ENCODE data around the gene KBTBD3. TPM values are rescaled to one million over a fixed set of nuclear protein-coding genes. Genes with fewer than 3 reads are reported as not detected.

The KBTBD3 gene
- total and polyA plus RNA-seq, 2 of the 4 experiments (the other 2 are of a cell fraction), result 1.6 to 1.7 TPM

- POLR2A ChIA-PET (ENCODE audit: unreplicated experiment), result no interaction called here
- H3K4ac ChIP-seq (ENCODE audit: low read depth, low read length), result no peak overlapping the region
- WGBS, 2 experiments (ENCODE audit: extremely low coverage in 2 of 2, insufficient read length in 1 of 2), result 60% methylated on average over 1 of the region's 1 CpG; no CpG with 5 or more reads in 1 of the 2 experiments
- TF ChIP-seq BHLHE40 (IDR thresholded peaks at IDR 0.05; ENCODE audit: low read depth, low read length) (no peak), USF2 (IDR thresholded peaks at IDR 0.05; ENCODE audit: low read depth, low read length) (no peak), NFE2L2 (IDR thresholded peaks at IDR 0.05; ENCODE audit: low read depth, low read length) (no peak), FOS (IDR thresholded peaks at IDR 0.05; ENCODE audit: low read depth, low read length) (no peak), CEBPB (IDR thresholded peaks at IDR 0.05; ENCODE audit: low read depth, low read length) (peak; percentile 39; the same call in 1 of the 2 replicates), POLR2A (IDR thresholded peaks at IDR 0.05; ENCODE audit: low read depth, low read length) (no peak), ELK1 (IDR thresholded peaks at IDR 0.05; ENCODE audit: borderline replicate concordance, low read depth, low read length) (no peak)
- no peak overlapping the region for H3K23ac ChIP-seq (ENCODE audit: low read depth, low read length)
- ATAC-seq (ENCODE audit: low read depth) (peak; percentile 60), DNase-seq (peak; percentile 86)
- no peaks in the 10 kb centered on the region for H3K4me1 ChIP-seq (ENCODE audit: control insufficient read depth, insufficient read depth, low read length)
- H3K27ac ChIP-seq (ENCODE audit: insufficient read depth, low read length), result no peak overlapping the region
- H4K20me1 ChIP-seq (ENCODE audit: insufficient read depth, low read length), result no peaks in the 10 kb centered on the region
- no peak overlapping the region for H3K4me3 ChIP-seq (ENCODE audit: insufficient read depth, low read depth, low read length)
- no peak overlapping the region for H3K14ac ChIP-seq (replicated peaks; ENCODE audit: low read depth, low read length)
- no peak overlapping the region for H3K18ac ChIP-seq (ENCODE audit: low read depth, low read length)
- H3K79me1 ChIP-seq (ENCODE audit: low read depth in 1 of 2, low read length in 2 of 2), result no peaks in the 10 kb centered on the region
- H4K8ac ChIP-seq (ENCODE audit: low read depth in 2 of 2, low read length in 2 of 2), result no peak overlapping the region
- no peak overlapping the region for H3K9ac ChIP-seq (ENCODE audit: low read depth, low read length)
- no peak overlapping the region for H2BK15ac ChIP-seq (ENCODE audit: low read depth, low read length)
- no peak overlapping the region for H4K91ac ChIP-seq (ENCODE audit: insufficient read depth, low read depth, low read length)
- H3K36me3 ChIP-seq (ENCODE audit: control insufficient read depth, insufficient read depth, low read length), result peaks cover 3% of the 10 kb centered on the region
- BruUV-seq (replicated peaks), result no TSS peak
- no peak overlapping the region for H2BK20ac ChIP-seq (ENCODE audit: low read depth, low read length)
- H4K5ac ChIP-seq (ENCODE audit: low read depth, low read length), result no peak overlapping the region
- H3K9me3 ChIP-seq (ENCODE audit: control insufficient read depth, insufficient read depth, low read length), result no peaks in the 10 kb centered on the region
- no peak overlapping the region for H2BK120ac ChIP-seq (ENCODE audit: low read depth, low read length)
- no peak overlapping the region for H2AFZ ChIP-seq (replicated peaks; ENCODE audit: low read length, poor library complexity)
- no peak overlapping the region for H3K4me2 ChIP-seq (ENCODE audit: low read depth, low read length)
- CTCF ChIA-PET, result no interaction called here
- dilution Hi-C loops (cut with HindIII; ENCODE audit: low sequenced_read_pairs, unreplicated experiment), result no loop called here
- H3K56ac ChIP-seq (ENCODE audit: extremely low read depth, insufficient read depth, low read length), result no peak overlapping the region
- H2BK5ac ChIP-seq (ENCODE audit: low read depth, low read length, poor library complexity, severe bottlenecking), result no peak overlapping the region
- no peak overlapping the region for H2AK5ac ChIP-seq (ENCODE audit: low read depth, low read length)
- no peak overlapping the region for H2AK9ac ChIP-seq (replicated peaks; ENCODE audit: low read depth, low read length, poor library complexity)
- in situ Hi-C loops (cut with MboI; ENCODE audit: low sequenced_read_pairs), result no loop called here
- intact Hi-C loops (cut with micrococcal nuclease), result no loop called here
- no peaks in the 10 kb centered on the region for H3K27me3 ChIP-seq (ENCODE audit: control insufficient read depth, insufficient read depth, low read length)
- no peaks in the 10 kb centered on the region for H3K9me1 ChIP-seq (ENCODE audit: insufficient read depth, low read length)
Measured at GRCh38 chr11:106101819-106102218, 24.7 kb upstream of the KBTBD3 start.

All from IMR-90 (cell line).